ENCODE measurements around the gene PRKCH. TPM values are rescaled to one million over a fixed set of nuclear protein-coding genes. Genes with fewer than 3 reads are reported as not detected.

Gene PRKCH
- total RNA-seq, 5 donors from 2014 or later (not counting 1 experiment from before 2014, with no cell fraction given): 267 to 436 (median 326) TPM

DNA sequence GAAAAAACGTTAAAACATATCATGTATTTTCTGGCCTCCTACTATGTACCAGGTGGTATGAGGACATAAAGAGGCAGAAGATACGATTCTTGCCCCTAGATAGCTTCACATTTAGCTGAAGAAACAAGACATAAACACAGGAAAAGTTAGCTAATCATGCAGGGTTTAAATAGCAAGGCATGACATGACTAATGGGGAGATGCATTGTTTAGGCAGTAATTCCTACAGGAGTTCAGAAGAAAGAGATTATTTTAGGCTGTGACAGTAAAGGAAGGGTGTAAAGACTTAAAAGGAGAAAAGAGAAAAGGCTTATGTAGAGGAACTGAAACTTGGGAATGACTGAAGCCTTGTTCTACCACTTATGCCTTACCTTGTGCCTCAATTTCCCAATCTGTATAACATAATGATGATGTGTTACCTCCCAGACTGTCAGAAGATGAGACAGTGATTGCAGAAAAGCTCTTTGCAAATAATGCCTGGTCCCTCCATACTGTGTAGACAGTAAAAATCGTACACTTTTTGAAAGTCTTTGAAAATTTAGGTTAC is 44.4 kb downstream of the PRKCH start:
- no peak overlapping the region for H3K4me3 Mint-ChIP-seq

DNA sequence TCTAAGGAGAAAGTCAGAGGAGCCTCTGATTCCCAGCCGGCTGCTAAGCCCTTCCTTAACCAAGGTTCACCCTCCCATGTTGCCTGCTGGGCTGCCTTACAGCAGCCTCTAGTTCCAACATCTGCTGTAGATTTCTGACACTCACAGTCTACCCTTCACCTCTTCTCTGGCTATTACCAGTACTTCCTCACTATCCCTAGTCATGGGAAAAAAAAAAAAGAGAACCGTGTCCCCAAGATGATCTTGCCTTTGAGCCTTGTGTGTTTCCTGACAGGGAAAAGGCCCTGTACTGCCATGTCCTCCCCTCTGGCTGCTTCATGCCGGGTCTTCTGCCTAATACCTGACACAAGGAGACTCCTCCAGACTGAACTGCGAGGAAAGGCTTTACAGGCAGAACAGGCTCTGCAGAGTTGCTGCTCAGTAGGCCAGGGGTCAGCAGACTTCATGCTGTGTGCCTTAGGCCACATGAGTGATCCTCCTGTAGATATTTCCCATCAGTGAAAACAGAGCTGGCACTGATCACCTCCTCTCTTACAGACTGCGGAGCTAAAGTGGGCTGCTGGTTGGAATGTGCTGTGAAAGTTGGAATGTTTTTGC is 46.8 kb downstream of the PRKCH start:
- Mint-ChIP-seq H3K36me3 (peaks cover 10% of the 10 kb centered on the region), H3K9me3 (peaks cover 3 to 4% (median 3%) of the 10 kb centered on the region in 3 donors), H3K27ac (peak overlapping the region in 1 of 2 donors; percentile 78), H3K27me3 (no peaks in the 10 kb centered on the region), H3K4me3 (peak overlapping the region in 2 of 3 donors; percentile 9 to 56), H3K4me1 (peaks cover 0 to 32% (median 30%) of the 10 kb centered on the region in 3 donors)
- Histone ChIP-seq H3K27me3 (replicated peaks in 1 of 2; ENCODE audit: control insufficient read depth in 2 of 2, extremely low read depth in 1 of 2, insufficient read depth in 2 of 2, low read length in 1 of 2) (no peaks in the 10 kb centered on the region), H3K9me3 (no peaks in the 10 kb centered on the region), H3K36me3 (ENCODE audit: control insufficient read depth in 2 of 2, extremely low read depth in 1 of 2, insufficient read depth in 1 of 2, low read length in 1 of 2) (peaks cover 0 to 1% of the 10 kb centered on the region in 2 donors), H3K4me1 (ENCODE audit: control insufficient read depth in 1 of 2, extremely low read depth in 1 of 2, insufficient read depth in 2 of 2, low read length in 2 of 2) (peaks cover 55 to 65% of the 10 kb centered on the region in 2 experiments), H3K27ac (ENCODE audit: low read length) (peak overlapping the region; percentile 55), H3K4me3 (ENCODE audit: control insufficient read depth in 1 of 2, extremely low read depth in 1 of 2, low read length in 1 of 2) (no peak overlapping the region)
- ATAC-seq (replicated peaks in 1 of 4): no peak
- DNase-seq: no peak
- CTCF ChIA-PET: interaction anchor here (0.6 to 1.7 kb wide), 6 partner anchors 10 to 99 kb away, joined by 3 to 7 read pairs (median 3); partner anchors contain the start of gene PRKCH (in 1 of the 2)
- POLR2A ChIA-PET: interaction anchor here (0.7 to 1.4 kb wide), 4 partner anchors 8 to 57 kb away, joined by 3 to 6 read pairs (median 3); no protein-coding TSS in a partner anchor
- WGBS (ENCODE audit: insufficient coverage): 67% methylated on average over 3 of the region's 5 CpGs

More for the DNA sequence above, 44.4 kb downstream of the PRKCH start:
- no peak overlapping the region for H3K27ac Mint-ChIP-seq
- no CpG with 5 or more reads among the region's 3 CpGs for WGBS (ENCODE audit: insufficient coverage)
- peaks cover 0 to 19% (median 17%) of the 10 kb centered on the region in 3 donors for H3K4me1 Mint-ChIP-seq
- ChIA-PET POLR2A (interaction anchor here in 1 of 2 donors (0.5 kb wide), 1 partner anchor 14 kb away, joined by 3 read pairs; no protein-coding TSS in a partner anchor), CTCF (interaction anchor here in 1 of 2 donors (1.4 to 1.8 kb wide), 2 partner anchors 15 to 33 kb away, joined by 3 to 5 read pairs; no protein-coding TSS in a partner anchor)
- H3K4me1 ChIP-seq (ENCODE audit: control insufficient read depth in 1 of 2, extremely low read depth in 1 of 2, insufficient read depth in 2 of 2, low read length in 2 of 2): peaks cover 62 to 72% of the 10 kb centered on the region in 2 experiments
- no peak overlapping the region for H3K4me3 ChIP-seq (ENCODE audit: control insufficient read depth in 1 of 2, extremely low read depth in 1 of 2, low read length in 1 of 2)
- H3K27me3 Mint-ChIP-seq: no peaks in the 10 kb centered on the region
- no peaks in the 10 kb centered on the region for H3K27me3 ChIP-seq (replicated peaks in 1 of 2; ENCODE audit: control insufficient read depth in 2 of 2, extremely low read depth in 1 of 2, insufficient read depth in 2 of 2, low read length in 1 of 2)
- no peaks in the 10 kb centered on the region for H3K9me3 ChIP-seq
- peaks cover 7% of the 10 kb centered on the region for H3K36me3 Mint-ChIP-seq
- no peak for DNase-seq
- no peak for ATAC-seq (replicated peaks in 1 of 4)
- H3K36me3 ChIP-seq (ENCODE audit: control insufficient read depth in 2 of 2, extremely low read depth in 1 of 2, insufficient read depth in 1 of 2, low read length in 1 of 2): peaks cover 0 to 2% of the 10 kb centered on the region in 2 donors
- H3K27ac ChIP-seq (ENCODE audit: low read length): peak overlapping the region; percentile 54
- no peaks in the 10 kb centered on the region for H3K9me3 Mint-ChIP-seq

DNA sequence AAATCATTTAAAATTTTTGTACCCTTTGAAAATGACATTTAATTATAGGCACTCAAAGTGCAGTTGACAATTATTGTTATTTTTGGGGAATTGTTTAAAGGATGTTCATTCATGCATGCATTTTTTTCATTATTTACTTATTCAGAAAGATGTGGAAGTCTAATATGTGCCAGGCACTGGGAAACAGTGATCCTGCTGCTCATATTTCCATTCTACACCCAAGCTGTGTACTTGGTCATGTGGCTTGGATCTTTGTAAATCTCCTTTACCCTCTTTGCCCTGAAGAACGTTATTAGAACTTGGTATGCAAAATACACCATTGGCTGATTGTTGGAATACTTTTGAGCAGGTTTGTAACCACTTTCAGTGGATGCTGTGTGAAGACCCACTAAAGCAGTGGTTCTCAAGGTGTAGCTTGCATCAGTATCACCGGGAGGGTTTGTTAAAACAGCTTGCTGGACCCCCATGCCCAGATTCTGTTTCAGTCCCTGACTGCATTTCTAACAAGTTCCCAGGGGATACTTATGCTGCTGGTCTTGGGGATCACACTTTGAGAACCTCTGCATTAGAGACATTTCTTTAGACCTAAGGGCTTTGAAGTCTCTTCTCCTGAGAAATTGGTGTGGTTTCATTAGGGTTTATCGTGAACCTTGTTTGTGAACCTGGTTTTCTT is 47.5 kb downstream of the PRKCH start:
- Histone ChIP-seq H3K4me1 (ENCODE audit: control insufficient read depth in 1 of 2, extremely low read depth in 1 of 2, insufficient read depth in 2 of 2, low read length in 2 of 2) (peaks cover 55 to 67% of the 10 kb centered on the region in 2 experiments), H3K4me3 (ENCODE audit: control insufficient read depth in 1 of 2, extremely low read depth in 1 of 2, low read length in 1 of 2) (no peak overlapping the region), H3K27ac (ENCODE audit: low read length) (peak overlapping the region; percentile 7), H3K27me3 (replicated peaks in 1 of 2; ENCODE audit: control insufficient read depth in 2 of 2, extremely low read depth in 1 of 2, insufficient read depth in 2 of 2, low read length in 1 of 2) (no peaks in the 10 kb centered on the region), H3K36me3 (ENCODE audit: control insufficient read depth in 2 of 2, extremely low read depth in 1 of 2, insufficient read depth in 1 of 2, low read length in 1 of 2) (peaks cover 0 to 4% of the 10 kb centered on the region in 2 donors), H3K9me3 (no peaks in the 10 kb centered on the region)
- Mint-ChIP-seq H3K27me3 (no peaks in the 10 kb centered on the region), H3K4me1 (peaks cover 0 to 37% (median 32%) of the 10 kb centered on the region in 3 donors), H3K9me3 (peaks cover 4 to 9% (median 4%) of the 10 kb centered on the region in 3 donors), H3K4me3 (peak overlapping the region in 2 of 3 donors; percentile 43 to 56), H3K36me3 (peaks cover 15% of the 10 kb centered on the region), H3K27ac (peak overlapping the region in 1 of 2 donors; percentile 63)
- no peak for ATAC-seq (replicated peaks in 1 of 4)
- 67% methylated on average over 1 of the region's 3 CpGs for WGBS (ENCODE audit: insufficient coverage)
- no peak for DNase-seq
- CTCF ChIA-PET: interaction anchor here (0.6 to 1.7 kb wide), 6 partner anchors 9 to 100 kb away, joined by 3 to 7 read pairs (median 3); partner anchors contain the start of gene PRKCH (in 1 of the 2)
- POLR2A ChIA-PET: interaction anchor here (0.7 to 1.4 kb wide), 5 partner anchors 8 to 56 kb away, joined by 3 to 6 read pairs (median 3); no protein-coding TSS in a partner anchor

DNA sequence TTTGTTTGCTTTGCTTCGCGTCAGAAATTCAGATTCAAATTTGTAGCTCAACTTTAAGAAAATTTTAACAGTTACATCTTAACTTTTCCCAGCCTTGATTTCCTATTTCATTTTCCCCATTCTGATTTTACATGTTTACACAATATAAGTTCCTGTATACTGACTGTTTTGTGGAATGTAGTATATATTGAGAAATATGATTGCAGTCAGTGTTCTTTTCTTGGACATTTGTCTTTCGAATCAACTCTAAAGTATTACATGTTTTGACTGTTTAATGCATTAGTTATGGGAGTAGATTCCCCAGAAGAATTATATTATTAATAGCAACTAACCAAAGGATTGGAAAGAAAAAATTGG is 48.1 kb downstream of the PRKCH start:
- DNase-seq (no peak), ATAC-seq (replicated peaks in 1 of 4) (no peak)
- no peaks in the 10 kb centered on the region for H3K27me3 Mint-ChIP-seq
- peaks cover 55 to 67% of the 10 kb centered on the region in 2 experiments for H3K4me1 ChIP-seq (ENCODE audit: control insufficient read depth in 1 of 2, extremely low read depth in 1 of 2, insufficient read depth in 2 of 2, low read length in 2 of 2)
- H3K9me3 Mint-ChIP-seq: peaks cover 4 to 11% (median 4%) of the 10 kb centered on the region in 3 donors
- CTCF ChIA-PET: interaction anchor here in 1 of 2 donors (0.5 to 1.7 kb wide), 5 partner anchors 9 to 48 kb away, joined by 3 to 7 read pairs (median 3); partner anchors contain the start of gene PRKCH
- H3K4me1 Mint-ChIP-seq: peaks cover 0 to 38% (median 32%) of the 10 kb centered on the region in 3 donors
- peak overlapping the region; percentile 7 for H3K27ac ChIP-seq (ENCODE audit: low read length)
- H3K36me3 ChIP-seq (ENCODE audit: control insufficient read depth in 2 of 2, extremely low read depth in 1 of 2, insufficient read depth in 1 of 2, low read length in 1 of 2): peaks cover 0 to 9% of the 10 kb centered on the region in 2 donors
- H3K9me3 ChIP-seq: no peaks in the 10 kb centered on the region
- peak overlapping the region in 1 of 2 donors; percentile 63 for H3K27ac Mint-ChIP-seq
- H3K4me3 Mint-ChIP-seq: peak overlapping the region in 2 of 3 donors; percentile 43 to 56
- H3K4me3 ChIP-seq (ENCODE audit: control insufficient read depth in 1 of 2, extremely low read depth in 1 of 2, low read length in 1 of 2): no peak overlapping the region
- H3K36me3 Mint-ChIP-seq: peaks cover 18% of the 10 kb centered on the region
- no CpG with 5 or more reads among the region's 3 CpGs for WGBS (ENCODE audit: insufficient coverage)
- no peaks in the 10 kb centered on the region for H3K27me3 ChIP-seq (replicated peaks in 1 of 2; ENCODE audit: control insufficient read depth in 2 of 2, extremely low read depth in 1 of 2, insufficient read depth in 2 of 2, low read length in 1 of 2)
- POLR2A ChIA-PET: interaction anchor here in 1 of 2 donors (0.7 kb wide), 1 partner anchor 11 kb away, joined by 3 read pairs; no protein-coding TSS in a partner anchor

DNA sequence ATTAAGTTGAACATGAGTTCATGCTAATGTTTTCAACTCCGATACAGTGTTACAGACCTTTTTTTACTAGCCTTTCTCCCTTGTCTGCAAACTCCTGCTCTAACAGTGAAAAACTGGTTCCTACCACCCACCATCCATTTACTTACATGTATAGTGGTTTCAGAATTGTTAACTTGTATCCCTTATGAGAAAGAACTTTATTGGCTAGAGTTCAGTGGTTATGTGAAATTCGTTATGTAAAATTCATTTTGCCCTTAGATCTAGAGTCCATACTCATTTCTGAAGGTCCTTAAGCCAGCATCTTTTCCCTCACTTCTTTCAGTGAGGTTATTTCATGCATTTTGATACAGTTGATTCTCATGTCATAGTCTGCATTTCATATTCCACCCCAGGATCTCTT is 51.0 kb downstream of the PRKCH start:
- Mint-ChIP-seq H3K27ac (peak overlapping the region; percentile 63 to 89), H3K4me3 (peak overlapping the region in 1 of 3 donors; percentile 35), H3K36me3 (peaks cover 42% of the 10 kb centered on the region), H3K27me3 (no peaks in the 10 kb centered on the region), H3K4me1 (peaks cover 10 to 48% (median 42%) of the 10 kb centered on the region in 3 donors), H3K9me3 (peaks cover 11 to 21% (median 20%) of the 10 kb centered on the region in 3 donors)
- Histone ChIP-seq H3K27ac (ENCODE audit: low read length) (no peak overlapping the region), H3K27me3 (replicated peaks in 1 of 2; ENCODE audit: control insufficient read depth in 2 of 2, extremely low read depth in 1 of 2, insufficient read depth in 2 of 2, low read length in 1 of 2) (no peaks in the 10 kb centered on the region), H3K9me3 (no peaks in the 10 kb centered on the region), H3K4me1 (ENCODE audit: control insufficient read depth in 1 of 2, extremely low read depth in 1 of 2, insufficient read depth in 2 of 2, low read length in 2 of 2) (peaks cover 31 to 65% of the 10 kb centered on the region in 2 experiments), H3K4me3 (ENCODE audit: control insufficient read depth in 1 of 2, extremely low read depth in 1 of 2, low read length in 1 of 2) (no peak overlapping the region), H3K36me3 (ENCODE audit: control insufficient read depth in 2 of 2, extremely low read depth in 1 of 2, insufficient read depth in 1 of 2, low read length in 1 of 2) (peaks cover 0 to 18% of the 10 kb centered on the region in 2 donors)
- no peak for DNase-seq
- WGBS (ENCODE audit: insufficient coverage): no CpG with 5 or more reads among the region's 2 CpGs
- ChIA-PET CTCF (no interaction called here), POLR2A (interaction anchor here in 1 of 2 donors (0.6 kb wide), 1 partner anchor 14 kb away, joined by 4 read pairs; no protein-coding TSS in a partner anchor)
- ATAC-seq (replicated peaks in 1 of 4): no peak

All from T-cell (primary cell).